Body of pancreas (tissue), 4 donors: ENCODE measurements around the gene ETS2.

Experiments used
- POLR2A ChIP-seq, 3 donors: fragments of 450-650 bp; IDR thresholded peaks; one replicate each; pipeline ENCODE4 v1.6.1; 2016; ENCODE audit warnings: antibody characterized with exemption in 3 of 3, mild to moderate bottlenecking in 2 of 3
- TF ChIP-seq, protein P1 (sequence below), 7 experiments: fragments of 450-650 bp in 4 of 7; fragments of 200-600 bp in 3 of 7; sonication (generic) in 3 of 7; IDR thresholded peaks; one replicate each; pipeline ENCODE4 v1.5.1; 2016 to 2019; ENCODE audit warnings: antibody characterized with exemption in 7 of 7

DNA sequence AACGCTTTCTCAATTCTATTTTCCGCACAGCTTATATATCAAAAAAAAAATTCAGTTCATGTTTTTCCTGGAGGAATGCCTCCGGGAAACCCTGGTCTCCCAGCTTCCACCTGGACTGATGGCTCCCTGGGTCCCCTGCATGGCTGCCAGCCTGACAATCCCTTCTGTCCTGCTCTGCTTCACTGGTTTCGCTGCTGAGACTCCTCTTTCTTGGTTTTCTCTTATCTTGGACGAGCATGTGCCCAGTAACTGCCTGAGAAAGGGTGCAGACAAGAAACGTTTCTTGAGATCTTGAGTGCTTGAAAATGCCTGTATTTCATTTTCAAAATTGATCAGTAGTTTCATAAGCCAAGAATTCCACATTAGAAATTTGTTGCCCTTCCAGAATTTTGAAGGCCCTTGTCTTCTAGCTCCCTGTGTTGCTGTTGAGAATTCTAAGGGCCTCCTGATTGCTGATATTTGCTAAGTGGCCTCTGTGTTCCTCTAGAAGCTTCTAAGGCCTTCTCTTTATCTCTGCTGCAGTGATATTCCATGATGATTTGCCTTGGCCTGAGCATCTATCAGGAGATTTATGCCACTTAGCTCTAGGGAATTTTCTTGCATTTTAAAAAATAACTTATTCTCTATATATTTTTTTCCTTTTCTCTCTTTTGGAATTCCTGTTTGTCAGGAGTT lies 44.7 kb downstream of the ETS2 start:
- TF ChIP-seq POLR2A (IDR thresholded peaks at IDR 0.05) = no peak
- TF ChIP-seq, protein P1, sequence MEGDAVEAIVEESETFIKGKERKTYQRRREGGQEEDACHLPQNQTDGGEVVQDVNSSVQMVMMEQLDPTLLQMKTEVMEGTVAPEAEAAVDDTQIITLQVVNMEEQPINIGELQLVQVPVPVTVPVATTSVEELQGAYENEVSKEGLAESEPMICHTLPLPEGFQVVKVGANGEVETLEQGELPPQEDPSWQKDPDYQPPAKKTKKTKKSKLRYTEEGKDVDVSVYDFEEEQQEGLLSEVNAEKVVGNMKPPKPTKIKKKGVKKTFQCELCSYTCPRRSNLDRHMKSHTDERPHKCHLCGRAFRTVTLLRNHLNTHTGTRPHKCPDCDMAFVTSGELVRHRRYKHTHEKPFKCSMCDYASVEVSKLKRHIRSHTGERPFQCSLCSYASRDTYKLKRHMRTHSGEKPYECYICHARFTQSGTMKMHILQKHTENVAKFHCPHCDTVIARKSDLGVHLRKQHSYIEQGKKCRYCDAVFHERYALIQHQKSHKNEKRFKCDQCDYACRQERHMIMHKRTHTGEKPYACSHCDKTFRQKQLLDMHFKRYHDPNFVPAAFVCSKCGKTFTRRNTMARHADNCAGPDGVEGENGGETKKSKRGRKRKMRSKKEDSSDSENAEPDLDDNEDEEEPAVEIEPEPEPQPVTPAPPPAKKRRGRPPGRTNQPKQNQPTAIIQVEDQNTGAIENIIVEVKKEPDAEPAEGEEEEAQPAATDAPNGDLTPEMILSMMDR (IDR thresholded peaks at IDR 0.05) = no peak
